Measurements from ENCODE around the gene PSMD13. TPM values are rescaled to one million over a fixed set of nuclear protein-coding genes. Genes with fewer than 3 reads are reported as not detected.

Gene PSMD13
- total and polyA plus RNA-seq, 2 of the 13 experiments (the other 11 are each of a cell fraction or from before 2014, with no cell fraction given), result 83.0 to 117 TPM

DNA sequence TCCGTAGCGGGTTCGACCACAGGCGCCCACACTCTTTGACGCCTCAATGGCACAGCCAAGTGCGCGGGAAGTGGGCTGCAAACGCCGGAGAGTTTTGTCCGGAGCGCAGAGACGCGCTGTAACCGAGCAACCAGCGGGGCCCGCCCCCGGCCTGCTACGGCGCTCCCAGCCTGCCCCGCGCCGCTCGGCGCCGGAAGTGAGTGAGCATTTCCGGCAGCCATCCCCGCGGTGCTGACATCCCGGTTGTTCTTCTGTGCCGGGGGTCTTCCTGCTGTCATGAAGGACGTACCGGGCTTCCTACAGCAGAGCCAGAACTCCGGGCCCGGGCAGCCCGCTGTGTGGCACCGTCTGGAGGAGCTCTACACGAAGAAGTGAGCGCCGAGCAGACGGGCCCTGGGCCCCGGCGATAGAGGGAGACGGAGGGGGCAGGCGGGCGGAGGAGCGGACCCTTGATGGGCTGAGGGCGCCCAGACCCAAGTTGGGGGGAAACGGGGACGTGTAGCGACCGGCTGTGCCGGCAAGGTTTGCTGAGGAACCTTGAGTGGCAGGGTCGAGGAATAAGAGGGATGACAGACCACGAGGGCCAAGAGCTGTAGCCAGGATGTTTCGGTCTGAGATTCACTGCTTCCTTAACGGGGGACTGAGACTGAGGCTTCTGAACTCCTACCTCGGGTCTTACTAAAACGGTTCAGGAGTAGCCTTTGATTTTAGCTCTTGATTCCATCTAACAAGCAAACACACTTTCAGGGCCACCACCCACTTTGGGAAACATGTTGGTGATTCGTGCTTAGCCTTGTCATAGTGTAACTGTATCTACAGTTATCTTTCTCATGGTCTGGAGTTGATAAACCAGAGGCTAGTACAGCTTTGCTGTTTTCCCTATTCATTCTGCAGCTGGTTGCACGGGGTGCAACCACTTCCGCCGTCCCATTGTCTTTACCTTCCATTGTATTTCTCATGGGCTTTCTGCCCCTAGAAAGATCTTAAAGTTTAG is at the start of gene PSMD13 (continued):
- TF ChIP-seq, protein P1, sequence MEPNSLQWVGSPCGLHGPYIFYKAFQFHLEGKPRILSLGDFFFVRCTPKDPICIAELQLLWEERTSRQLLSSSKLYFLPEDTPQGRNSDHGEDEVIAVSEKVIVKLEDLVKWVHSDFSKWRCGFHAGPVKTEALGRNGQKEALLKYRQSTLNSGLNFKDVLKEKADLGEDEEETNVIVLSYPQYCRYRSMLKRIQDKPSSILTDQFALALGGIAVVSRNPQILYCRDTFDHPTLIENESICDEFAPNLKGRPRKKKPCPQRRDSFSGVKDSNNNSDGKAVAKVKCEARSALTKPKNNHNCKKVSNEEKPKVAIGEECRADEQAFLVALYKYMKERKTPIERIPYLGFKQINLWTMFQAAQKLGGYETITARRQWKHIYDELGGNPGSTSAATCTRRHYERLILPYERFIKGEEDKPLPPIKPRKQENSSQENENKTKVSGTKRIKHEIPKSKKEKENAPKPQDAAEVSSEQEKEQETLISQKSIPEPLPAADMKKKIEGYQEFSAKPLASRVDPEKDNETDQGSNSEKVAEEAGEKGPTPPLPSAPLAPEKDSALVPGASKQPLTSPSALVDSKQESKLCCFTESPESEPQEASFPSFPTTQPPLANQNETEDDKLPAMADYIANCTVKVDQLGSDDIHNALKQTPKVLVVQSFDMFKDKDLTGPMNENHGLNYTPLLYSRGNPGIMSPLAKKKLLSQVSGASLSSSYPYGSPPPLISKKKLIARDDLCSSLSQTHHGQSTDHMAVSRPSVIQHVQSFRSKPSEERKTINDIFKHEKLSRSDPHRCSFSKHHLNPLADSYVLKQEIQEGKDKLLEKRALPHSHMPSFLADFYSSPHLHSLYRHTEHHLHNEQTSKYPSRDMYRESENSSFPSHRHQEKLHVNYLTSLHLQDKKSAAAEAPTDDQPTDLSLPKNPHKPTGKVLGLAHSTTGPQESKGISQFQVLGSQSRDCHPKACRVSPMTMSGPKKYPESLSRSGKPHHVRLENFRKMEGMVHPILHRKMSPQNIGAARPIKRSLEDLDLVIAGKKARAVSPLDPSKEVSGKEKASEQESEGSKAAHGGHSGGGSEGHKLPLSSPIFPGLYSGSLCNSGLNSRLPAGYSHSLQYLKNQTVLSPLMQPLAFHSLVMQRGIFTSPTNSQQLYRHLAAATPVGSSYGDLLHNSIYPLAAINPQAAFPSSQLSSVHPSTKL (CRISPR knock-in tag; IDR thresholded peaks at IDR 0.05), result no peak
- TF ChIP-seq, protein P2, sequence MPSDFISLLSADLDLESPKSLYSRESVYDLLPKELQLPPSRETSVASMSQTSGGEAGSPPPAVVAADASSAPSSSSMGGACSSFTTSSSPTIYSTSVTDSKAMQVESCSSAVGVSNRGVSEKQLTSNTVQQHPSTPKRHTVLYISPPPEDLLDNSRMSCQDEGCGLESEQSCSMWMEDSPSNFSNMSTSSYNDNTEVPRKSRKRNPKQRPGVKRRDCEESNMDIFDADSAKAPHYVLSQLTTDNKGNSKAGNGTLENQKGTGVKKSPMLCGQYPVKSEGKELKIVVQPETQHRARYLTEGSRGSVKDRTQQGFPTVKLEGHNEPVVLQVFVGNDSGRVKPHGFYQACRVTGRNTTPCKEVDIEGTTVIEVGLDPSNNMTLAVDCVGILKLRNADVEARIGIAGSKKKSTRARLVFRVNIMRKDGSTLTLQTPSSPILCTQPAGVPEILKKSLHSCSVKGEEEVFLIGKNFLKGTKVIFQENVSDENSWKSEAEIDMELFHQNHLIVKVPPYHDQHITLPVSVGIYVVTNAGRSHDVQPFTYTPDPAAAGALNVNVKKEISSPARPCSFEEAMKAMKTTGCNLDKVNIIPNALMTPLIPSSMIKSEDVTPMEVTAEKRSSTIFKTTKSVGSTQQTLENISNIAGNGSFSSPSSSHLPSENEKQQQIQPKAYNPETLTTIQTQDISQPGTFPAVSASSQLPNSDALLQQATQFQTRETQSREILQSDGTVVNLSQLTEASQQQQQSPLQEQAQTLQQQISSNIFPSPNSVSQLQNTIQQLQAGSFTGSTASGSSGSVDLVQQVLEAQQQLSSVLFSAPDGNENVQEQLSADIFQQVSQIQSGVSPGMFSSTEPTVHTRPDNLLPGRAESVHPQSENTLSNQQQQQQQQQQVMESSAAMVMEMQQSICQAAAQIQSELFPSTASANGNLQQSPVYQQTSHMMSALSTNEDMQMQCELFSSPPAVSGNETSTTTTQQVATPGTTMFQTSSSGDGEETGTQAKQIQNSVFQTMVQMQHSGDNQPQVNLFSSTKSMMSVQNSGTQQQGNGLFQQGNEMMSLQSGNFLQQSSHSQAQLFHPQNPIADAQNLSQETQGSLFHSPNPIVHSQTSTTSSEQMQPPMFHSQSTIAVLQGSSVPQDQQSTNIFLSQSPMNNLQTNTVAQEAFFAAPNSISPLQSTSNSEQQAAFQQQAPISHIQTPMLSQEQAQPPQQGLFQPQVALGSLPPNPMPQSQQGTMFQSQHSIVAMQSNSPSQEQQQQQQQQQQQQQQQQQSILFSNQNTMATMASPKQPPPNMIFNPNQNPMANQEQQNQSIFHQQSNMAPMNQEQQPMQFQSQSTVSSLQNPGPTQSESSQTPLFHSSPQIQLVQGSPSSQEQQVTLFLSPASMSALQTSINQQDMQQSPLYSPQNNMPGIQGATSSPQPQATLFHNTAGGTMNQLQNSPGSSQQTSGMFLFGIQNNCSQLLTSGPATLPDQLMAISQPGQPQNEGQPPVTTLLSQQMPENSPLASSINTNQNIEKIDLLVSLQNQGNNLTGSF (CRISPR knock-in tag; IDR thresholded peaks at IDR 0.05), result peak; percentile 44; the same call in 1 of the 2 replicates
- TF ChIP-seq CENPBD1 (CRISPR knock-in tag; IDR thresholded peaks at IDR 0.05; ENCODE audit: borderline replicate concordance, low read depth) (no peak), SMC3 (IDR thresholded peaks at IDR 0.05; ENCODE audit: low read length) (no peak), TCF7 (IDR thresholded peaks at IDR 0.05; ENCODE audit: low read depth) (no peak), PRPF4 (IDR thresholded peaks at IDR 0.05; ENCODE audit: low read depth, low read length, poor library complexity, severe bottlenecking) (no peak), TCF7L2 (IDR thresholded peaks at IDR 0.05; ENCODE audit: low read depth, low read length) (no peak), ZNF513 (CRISPR knock-in tag; conservative IDR thresholded peaks at IDR 0.05) (no peak), RFX3 (CRISPR knock-in tag; IDR thresholded peaks at IDR 0.05) (peak; percentile 81), ZBTB33 (CRISPR knock-in tag; IDR thresholded peaks at IDR 0.05) (no peak), MED1 (CRISPR knock-in tag; IDR thresholded peaks at IDR 0.05) (peak; percentile 50; the same call in 1 of the 2 replicates)
- TF ChIP-seq, protein P3, sequence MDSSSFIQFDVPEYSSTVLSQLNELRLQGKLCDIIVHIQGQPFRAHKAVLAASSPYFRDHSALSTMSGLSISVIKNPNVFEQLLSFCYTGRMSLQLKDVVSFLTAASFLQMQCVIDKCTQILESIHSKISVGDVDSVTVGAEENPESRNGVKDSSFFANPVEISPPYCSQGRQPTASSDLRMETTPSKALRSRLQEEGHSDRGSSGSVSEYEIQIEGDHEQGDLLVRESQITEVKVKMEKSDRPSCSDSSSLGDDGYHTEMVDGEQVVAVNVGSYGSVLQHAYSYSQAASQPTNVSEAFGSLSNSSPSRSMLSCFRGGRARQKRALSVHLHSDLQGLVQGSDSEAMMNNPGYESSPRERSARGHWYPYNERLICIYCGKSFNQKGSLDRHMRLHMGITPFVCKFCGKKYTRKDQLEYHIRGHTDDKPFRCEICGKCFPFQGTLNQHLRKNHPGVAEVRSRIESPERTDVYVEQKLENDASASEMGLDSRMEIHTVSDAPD (CRISPR knock-in tag; IDR thresholded peaks at IDR 0.05), result 0 out of 2 replicates have a peak, but pooled peaks have one; percentile 49

Measured in HepG2 (cell line).